Lung microvascular endothelial cell (primary cell): Measurements from ENCODE around the gene FIGNL2. TPM values are rescaled to one million over a fixed set of nuclear protein-coding genes. Genes with fewer than 3 reads are reported as not detected.
A peak's percentile ranks its signal among the peaks of the same experiment; 100 is the strongest.

Source experiments
- DNase-seq, 2 donors: peaks; one replicate each; pipeline versions ENCODE4 v3.0.0 to v3.0.0-alpha.2; 2010; ENCODE audit warnings: low read depth in 2 of 2
- total RNA-seq: library from RNA; depleted of rRNA; stranded (reverse); fragments of >200 nt; gene quantifications from 2 replicates; pipeline ENCODE4 v1.2.1, GENCODE V29; 2014

Gene FIGNL2
- total RNA-seq, 1 donor from 2014 or later: 0.79 TPM

GRCh38 chr12:51855586-51856428 is 7.3 kb upstream of the FIGNL2 start:
- peak; percentile 26 to 31 for DNase-seq

GRCh38 chr12:51852404-51853137 is 4.1 kb upstream of the FIGNL2 start:
- no peak for DNase-seq

- DNase-seq: no peak
These were observed 3.1 kb upstream of the FIGNL2 start for GRCh38 chr12:51851413-51852124.

DNA sequence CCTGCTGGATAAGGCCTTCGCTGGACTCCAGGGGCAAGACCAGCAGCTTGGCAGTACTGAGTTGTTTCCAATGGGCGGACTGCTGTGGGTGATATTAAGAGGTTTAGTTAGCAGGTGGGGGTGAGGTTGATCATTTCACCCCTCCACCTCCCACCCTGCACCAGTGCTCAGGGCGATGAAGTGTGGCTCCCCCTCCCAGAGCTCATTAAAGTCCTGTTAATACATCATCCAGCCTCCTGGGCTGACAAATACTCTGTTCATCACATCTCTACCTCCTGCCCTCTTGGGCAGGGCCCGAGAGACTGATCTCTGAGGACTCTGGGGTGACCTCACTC is 2.4 kb upstream of the FIGNL2 start:
- no peak for DNase-seq

- DNase-seq: no peak
These were observed 1.8 kb upstream of the FIGNL2 start for GRCh38 chr12:51850081-51850964.

DNA sequence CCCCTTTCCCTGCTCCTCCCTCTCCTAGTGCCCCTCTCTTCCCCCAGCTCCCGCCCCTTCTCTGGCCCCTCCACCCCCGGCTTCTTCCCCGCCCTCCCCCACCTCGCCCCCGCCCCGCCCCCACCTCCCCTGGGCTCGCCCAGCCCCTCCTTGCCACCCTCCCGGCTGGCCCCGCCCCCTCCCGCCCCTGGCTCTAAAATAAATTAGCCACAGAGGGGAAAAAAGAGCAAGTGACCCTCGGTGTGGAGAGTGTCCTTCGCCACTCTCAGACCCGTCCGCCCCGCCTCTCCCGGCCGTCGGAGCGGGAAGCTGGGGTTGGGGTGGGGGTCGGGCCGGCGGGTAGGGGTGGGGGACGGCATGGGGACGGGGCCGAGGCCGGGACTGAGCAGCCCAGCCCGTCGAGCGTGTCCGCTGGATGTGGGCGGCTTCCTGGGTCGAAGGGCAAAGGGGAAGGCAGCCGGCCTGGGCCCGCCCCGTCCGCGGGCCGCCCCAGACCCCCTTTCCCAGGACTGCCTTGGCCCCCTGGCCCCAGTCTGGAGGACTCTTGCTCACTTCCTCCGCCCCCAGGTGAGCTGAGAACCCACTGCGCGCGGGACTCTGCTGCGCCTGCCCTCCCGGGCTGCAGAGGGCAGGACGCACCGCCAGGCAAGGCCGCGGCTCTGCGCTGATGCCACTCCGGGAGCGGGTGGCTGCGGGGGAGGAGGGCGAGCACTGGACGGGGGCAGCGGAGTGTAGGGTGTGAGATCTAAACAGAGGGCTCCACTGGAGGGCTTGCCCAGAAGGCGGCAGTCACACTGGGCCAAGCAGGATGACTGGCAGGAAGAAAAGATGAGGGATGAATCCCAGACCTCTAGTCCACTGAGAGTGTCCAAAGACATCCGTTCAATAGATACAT is 570 bp upstream of the FIGNL2 start:
- DNase-seq: peak in 1 of 2 donors; percentile 56

DNA sequence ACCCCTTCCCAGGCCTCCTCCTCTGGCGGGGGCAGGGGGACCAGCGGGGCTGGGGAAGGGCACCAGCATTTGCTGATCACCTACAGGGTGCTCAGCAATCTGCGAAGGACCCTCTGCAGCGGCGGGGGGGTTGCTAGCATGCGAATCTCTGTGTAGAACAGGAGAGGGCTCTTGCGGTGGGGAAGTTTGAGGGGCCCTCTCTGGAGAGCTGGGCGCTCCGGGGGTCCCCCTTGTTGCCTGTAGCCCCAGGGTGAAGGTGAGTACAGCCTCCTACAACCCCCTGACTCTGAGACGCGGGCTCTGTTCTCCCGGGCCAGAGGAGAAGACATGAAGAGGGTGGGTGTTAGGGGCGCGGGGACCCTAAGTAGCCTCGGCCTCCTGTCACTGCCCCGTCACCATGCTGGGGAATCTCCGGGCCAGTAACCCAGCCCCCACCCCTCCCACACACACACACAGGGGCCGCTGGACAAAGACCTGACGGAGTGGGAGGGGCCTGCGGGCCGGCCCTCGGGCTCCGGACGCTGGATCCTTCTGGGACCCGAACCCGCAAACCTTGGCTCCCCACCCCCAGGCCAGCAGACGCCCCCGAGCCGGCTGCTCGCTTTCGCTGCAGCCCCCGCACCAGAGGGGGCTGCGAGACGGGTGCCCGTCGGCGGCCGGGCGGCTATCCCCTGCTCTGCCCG is 734 bp downstream of the FIGNL2 start:
- DNase-seq: peak in 1 of 2 donors; percentile 69

- peak in 1 of 2 donors; percentile 79 for DNase-seq
These were observed 1.4 kb downstream of the FIGNL2 start for GRCh38 chr12:51846911-51847642.

DNA sequence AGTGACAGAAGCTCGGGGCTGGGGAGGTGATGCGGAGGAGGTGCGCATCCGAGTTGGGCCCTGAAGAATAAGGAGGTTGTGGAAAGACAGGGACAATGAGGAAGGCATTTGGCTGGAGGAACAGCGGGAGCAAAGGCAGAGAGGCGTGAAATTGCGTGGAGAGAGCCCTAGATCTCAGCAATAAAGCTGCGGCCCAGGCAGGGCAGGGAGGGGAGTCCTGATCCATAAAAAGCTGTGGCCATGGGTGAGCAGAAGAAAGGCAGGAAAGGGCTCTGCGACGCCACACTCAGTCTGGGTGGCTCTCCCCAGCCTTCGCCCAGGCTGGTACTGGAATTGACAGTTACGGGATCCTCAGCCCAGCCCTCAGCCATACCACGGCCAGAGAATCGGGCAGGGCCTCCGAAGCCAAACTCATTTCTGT is 2.2 kb downstream of the FIGNL2 start:
- DNase-seq: no peak

DNA sequence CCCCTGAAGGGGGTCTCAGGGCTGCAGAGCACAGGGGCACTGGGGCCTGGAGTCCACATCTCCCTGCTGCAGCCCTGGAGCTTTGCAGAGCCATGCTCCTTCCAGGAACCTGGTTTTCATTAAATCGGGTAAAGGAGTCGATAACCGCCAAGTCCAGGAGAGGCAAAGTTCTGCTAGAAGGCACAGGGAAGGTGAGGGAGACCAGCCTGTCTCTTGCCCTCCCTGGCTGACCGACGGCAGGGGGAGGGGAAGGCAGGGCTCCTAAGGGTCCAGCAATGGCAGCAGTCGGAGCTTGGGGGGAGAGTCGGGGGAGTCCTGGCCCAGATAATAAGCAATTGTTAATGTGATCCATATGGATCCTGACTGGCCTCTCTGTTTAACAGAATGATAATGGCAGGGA is 3.0 kb downstream of the FIGNL2 start:
- DNase-seq: no peak

DNA sequence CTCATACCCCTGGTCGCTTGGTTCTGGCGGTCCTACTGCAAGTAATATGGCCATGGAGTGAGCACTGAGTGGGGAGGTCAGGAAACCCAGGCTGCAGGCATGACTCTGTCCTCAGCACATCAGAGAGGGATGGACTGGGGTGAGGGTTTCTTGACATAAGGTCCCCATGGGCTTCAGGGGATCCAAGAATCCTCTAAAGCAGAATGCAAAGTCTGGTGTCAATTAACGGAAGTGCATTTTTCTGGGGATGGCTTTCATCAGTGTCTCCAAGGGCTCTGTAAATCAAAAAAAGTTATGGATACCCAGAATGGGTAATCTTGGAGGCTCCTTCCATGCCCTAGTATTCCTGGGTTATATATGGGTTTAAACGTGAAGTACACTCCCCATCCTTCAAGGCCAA is 3.7 kb downstream of the FIGNL2 start:
- no peak for DNase-seq

GRCh38 chr12:51841727-51842126 is 6.8 kb downstream of the FIGNL2 start:
- DNase-seq: no peak

DNA sequence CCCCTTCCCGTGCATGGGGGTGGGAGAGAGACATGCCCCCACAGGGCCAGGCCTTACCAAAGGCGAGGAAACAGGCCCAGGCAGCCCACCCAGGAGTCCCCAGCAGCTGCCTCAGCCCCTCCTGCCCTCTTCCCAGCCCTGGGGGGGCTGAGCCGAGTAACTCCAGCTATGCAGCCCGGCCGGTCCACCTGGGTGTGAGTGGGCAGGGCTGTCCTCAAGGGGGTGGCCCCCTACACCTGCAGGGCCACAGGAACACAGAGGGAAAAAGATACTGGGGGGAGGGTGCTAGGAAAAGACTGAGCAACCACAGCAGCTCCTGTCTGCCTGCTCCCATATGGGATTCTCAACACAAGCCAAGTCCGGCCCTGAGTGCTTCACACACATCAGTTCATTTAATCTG is 7.6 kb downstream of the FIGNL2 start:
- DNase-seq: no peak

DNA sequence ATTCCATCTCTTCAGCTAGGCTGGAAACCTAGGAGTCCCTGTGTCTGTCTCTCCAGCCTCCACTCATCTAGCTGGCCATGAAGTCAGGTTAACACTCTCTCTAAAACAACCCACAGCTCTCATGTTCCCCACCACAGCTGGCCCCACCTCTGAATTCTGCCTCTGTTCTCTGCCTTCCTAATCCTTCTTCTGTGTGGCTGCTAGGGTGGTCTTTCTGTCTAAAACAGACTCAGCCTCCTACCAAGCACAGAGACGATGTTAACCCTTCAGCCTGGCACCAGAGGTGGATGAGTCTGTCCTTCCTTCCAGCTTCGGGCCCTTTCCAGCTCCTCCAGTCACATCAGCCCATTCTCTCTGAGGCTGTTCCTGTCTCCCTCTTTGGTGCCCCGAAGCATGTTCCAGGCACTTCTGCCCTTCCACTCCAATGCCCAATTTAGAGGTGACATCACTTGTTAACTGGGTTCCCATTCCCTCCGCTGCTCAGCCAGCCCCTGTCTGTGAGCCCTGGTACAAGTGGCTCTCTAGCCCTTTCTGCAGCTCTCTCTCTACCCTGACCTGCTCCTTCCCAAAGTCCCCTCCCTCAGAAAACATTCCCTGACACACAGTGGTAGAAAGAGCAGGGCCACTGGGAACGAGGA is 9.1 kb downstream of the FIGNL2 start:
- no peak for DNase-seq

GRCh38 chr12:51838762-51839161 is 9.8 kb downstream of the FIGNL2 start:
- no peak for DNase-seq

DNA sequence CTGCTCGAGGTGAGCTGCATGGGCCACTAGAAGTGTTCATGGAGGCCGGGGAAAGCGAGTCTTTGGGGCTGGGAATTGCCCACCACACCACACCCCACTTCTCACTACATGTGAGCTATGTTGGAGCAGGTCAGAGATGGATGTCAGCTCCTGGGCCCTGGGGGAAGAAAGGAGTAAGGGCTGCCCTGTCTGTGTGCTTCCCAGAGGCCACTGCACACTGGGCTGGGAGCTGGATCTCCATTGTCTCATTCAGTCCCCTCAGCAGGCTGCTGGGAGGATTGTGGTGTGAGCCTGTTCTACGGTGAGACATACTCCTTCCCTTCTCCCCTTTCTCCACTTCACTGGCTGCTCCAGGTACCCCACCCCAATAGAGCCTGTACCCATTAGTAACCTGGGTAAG is 10.5 kb downstream of the FIGNL2 start:
- no peak for DNase-seq

- no peak for DNase-seq
These were observed 11.2 kb downstream of the FIGNL2 start for GRCh38 chr12:51837286-51837685.

- DNase-seq: no peak
These were observed 11.7 kb downstream of the FIGNL2 start for GRCh38 chr12:51836827-51837173.
